ENCODE measurements around the gene FOXP1. TPM values are rescaled to one million over a fixed set of nuclear protein-coding genes. Genes with fewer than 3 reads are reported as not detected.
A peak's percentile ranks its signal among the peaks of the same experiment; 100 is the strongest.

FOXP1 gene
- total RNA-seq, 1 experiment from 2014 or later, result 58.4 TPM

GRCh38 chr3:71132995-71133730, 450.4 kb downstream of the FOXP1 start:
- TF ChIP-seq EZH2 (IDR thresholded peaks at IDR 0.05; ENCODE audit: borderline replicate concordance, low read depth, low read length, poor library complexity, severe bottlenecking) (no peak), CTCF (conservative IDR thresholded peaks at IDR 0.05; ENCODE audit: low read depth, low read length) (no peak)
- Histone ChIP-seq H3K27ac (ENCODE audit: low read depth, low read length, poor library complexity, severe bottlenecking) (no peak overlapping the region), H3K4me1 (ENCODE audit: insufficient read depth, low read length, poor library complexity, severe bottlenecking) (peaks cover 39% of the 10 kb centered on the region), H3K9me3 (ENCODE audit: low read depth, low read length, poor library complexity, severe bottlenecking) (no peaks in the 10 kb centered on the region), H3K36me3 (ENCODE audit: insufficient read depth, low read length, poor library complexity, severe bottlenecking) (no peaks in the 10 kb centered on the region), H3K27me3 (replicated peaks; ENCODE audit: insufficient read depth, low read depth, low read length, poor library complexity) (no peaks in the 10 kb centered on the region), H3K4me3 (ENCODE audit: low read depth, low read length, poor library complexity, severe bottlenecking) (no peak overlapping the region)
- ChIA-PET POLR2A (ENCODE audit: low non-redundant PET) (no interaction called here), CTCF (interaction anchor here (0.6 kb wide), 1 partner anchor 431 kb away, joined by 3 read pairs; no protein-coding TSS in a partner anchor)
- intact Hi-C loops (cut with micrococcal nuclease; ENCODE audit: unreplicated experiment), result no loop called here
- DNase-seq (ENCODE audit: low spot score), result no peak
- BruUV-seq (replicated peaks), result no TSS peak

GRCh38 chr3:71131375-71132314, 451.9 kb downstream of the FOXP1 start:
- no peaks in the 10 kb centered on the region for H3K9me3 ChIP-seq (ENCODE audit: low read depth, low read length, poor library complexity, severe bottlenecking)
- CTCF ChIA-PET, result no interaction called here
- no peaks in the 10 kb centered on the region for H3K36me3 ChIP-seq (ENCODE audit: insufficient read depth, low read length, poor library complexity, severe bottlenecking)
- BruUV-seq (replicated peaks), result no TSS peak
- intact Hi-C loops (cut with micrococcal nuclease; ENCODE audit: unreplicated experiment), result no loop called here
- no peaks in the 10 kb centered on the region for H3K27me3 ChIP-seq (replicated peaks; ENCODE audit: insufficient read depth, low read depth, low read length, poor library complexity)
- peaks cover 50% of the 10 kb centered on the region for H3K4me1 ChIP-seq (ENCODE audit: insufficient read depth, low read length, poor library complexity, severe bottlenecking)
- peak overlapping the region; percentile 37 for H3K27ac ChIP-seq (ENCODE audit: low read depth, low read length, poor library complexity, severe bottlenecking)
- TF ChIP-seq EZH2 (IDR thresholded peaks at IDR 0.05; ENCODE audit: borderline replicate concordance, low read depth, low read length, poor library complexity, severe bottlenecking), result no peak
- no peak for TF ChIP-seq CTCF (conservative IDR thresholded peaks at IDR 0.05; ENCODE audit: low read depth, low read length)
- DNase-seq (ENCODE audit: low spot score), result peak; percentile 18
- H3K4me3 ChIP-seq (ENCODE audit: low read depth, low read length, poor library complexity, severe bottlenecking), result no peak overlapping the region
- POLR2A ChIA-PET (ENCODE audit: low non-redundant PET), result no interaction called here

GRCh38 chr3:71130471-71131374, 452.8 kb downstream of the FOXP1 start:
- intact Hi-C loops (cut with micrococcal nuclease; ENCODE audit: unreplicated experiment), result no loop called here
- Histone ChIP-seq H3K4me3 (ENCODE audit: low read depth, low read length, poor library complexity, severe bottlenecking) (peak overlapping the region; percentile 42), H3K4me1 (ENCODE audit: insufficient read depth, low read length, poor library complexity, severe bottlenecking) (peaks cover 50% of the 10 kb centered on the region), H3K36me3 (ENCODE audit: insufficient read depth, low read length, poor library complexity, severe bottlenecking) (no peaks in the 10 kb centered on the region), H3K27me3 (replicated peaks; ENCODE audit: insufficient read depth, low read depth, low read length, poor library complexity) (no peaks in the 10 kb centered on the region), H3K27ac (ENCODE audit: low read depth, low read length, poor library complexity, severe bottlenecking) (peak overlapping the region; percentile 62), H3K9me3 (ENCODE audit: low read depth, low read length, poor library complexity, severe bottlenecking) (no peaks in the 10 kb centered on the region)
- ChIA-PET POLR2A (ENCODE audit: low non-redundant PET) (no interaction called here), CTCF (no interaction called here)
- no TSS peak for BruUV-seq (replicated peaks)
- peak; percentile 55 for DNase-seq (ENCODE audit: low spot score)
- TF ChIP-seq CTCF (conservative IDR thresholded peaks at IDR 0.05; ENCODE audit: low read depth, low read length) (no peak), EZH2 (IDR thresholded peaks at IDR 0.05; ENCODE audit: borderline replicate concordance, low read depth, low read length, poor library complexity, severe bottlenecking) (no peak)
